CD4-positive, alpha-beta T cell (primary cell): ENCODE results near the gene ZNF454. TPM values are rescaled to one million over a fixed set of nuclear protein-coding genes. Genes with fewer than 3 reads are reported as not detected.

Experiments
- ATAC-seq: fragments of 200-7000 bp; cut with Tn5 transposase; one replicate; pipeline ENCODE4 v1.10.0; 2022; ENCODE audit warnings: mild to moderate bottlenecking; ENCODE audit not compliant: poor library complexity
- CTCF ChIA-PET: fragments of 350-600 bp; sonication (Branson Sonifier 250); formaldehyde crosslinking; loops from one replicate; lab custom pipeline; 2021; ENCODE audit warnings: antibody characterized with exemption, inconsistent platforms; lab: Charles Lee
- POLR2A ChIA-PET: fragments of 350-600 bp; sonication (Branson Sonifier 250); formaldehyde crosslinking; loops from one replicate; lab custom pipeline; 2021; ENCODE audit warnings: antibody characterized with exemption, inconsistent platforms; lab: Charles Lee
- DNase-seq, 14 experiments: peaks; one replicate each; pipeline ENCODE4 v3.0.0-alpha.2; 2013 to 2020; ENCODE audit warnings: mixed read lengths in 2 of 14
- H3K27ac ChIP-seq, 2 donors: one replicate each; pipeline versions ENCODE4 v1.5.1 to v1.7.0; 2013; ENCODE audit warnings: low read length in 2 of 2, low read depth in 1 of 2, mild to moderate bottlenecking in 1 of 2
- H3K27me3 ChIP-seq, 2 experiments: 1 replicate in 1 of 2; 2 replicates in 1 of 2; pipeline versions ENCODE4 v1.6.1 to v1.7.0; 2013; ENCODE audit warnings: low read length in 2 of 2, control low read depth in 1 of 2, mild to moderate bottlenecking in 1 of 2, moderate library complexity in 1 of 2; ENCODE audit not compliant: insufficient read depth in 2 of 2, control insufficient read depth in 1 of 2
- H3K36me3 ChIP-seq: one replicate; pipeline ENCODE4 v1.6.1; 2013; ENCODE audit warnings: low read length, control low read depth; ENCODE audit not compliant: insufficient read depth
- H3K4me1 ChIP-seq: one replicate; pipeline ENCODE4 v1.6.1; 2013; ENCODE audit warnings: low read length, control low read depth; ENCODE audit not compliant: insufficient read depth
- H3K4me3 ChIP-seq: one replicate; pipeline ENCODE4 v1.5.1; 2013; ENCODE audit warnings: mild to moderate bottlenecking, low read length, moderate library complexity
- H3K9me3 ChIP-seq, 2 experiments: 1 replicate in 1 of 2; 2 replicates in 1 of 2; pipeline versions ENCODE4 v1.6.1 to v1.7.0; 2013; ENCODE audit warnings: low read length in 2 of 2, mild to moderate bottlenecking in 2 of 2, control low read depth in 1 of 2, moderate library complexity in 1 of 2; ENCODE audit not compliant: control insufficient read depth in 1 of 2, insufficient read depth in 1 of 2
- H3K27ac Mint-ChIP-seq: one replicate; pipeline ENCODE4 v1.8.0; 2020; ENCODE audit warnings: mixed read lengths
- H3K27me3 Mint-ChIP-seq: one replicate; pipeline ENCODE4 v1.8.0; 2021; ENCODE audit warnings: mixed read lengths
- H3K36me3 Mint-ChIP-seq: one replicate; pipeline ENCODE4 v1.8.0; 2021; ENCODE audit warnings: low read depth, mixed read lengths
- H3K4me1 Mint-ChIP-seq: one replicate; pipeline ENCODE4 v1.8.0; 2021; ENCODE audit warnings: low read depth, mixed read lengths
- H3K4me3 Mint-ChIP-seq: one replicate; pipeline ENCODE4 v1.8.0; 2020; ENCODE audit warnings: mild to moderate bottlenecking, mixed read lengths
- H3K9me3 Mint-ChIP-seq: one replicate; pipeline ENCODE4 v1.8.0; 2020; ENCODE audit warnings: mixed read lengths
- CTCF ChIP-seq: fragments of 200-600 bp; IDR thresholded peaks from one replicate; pipeline ENCODE4 v1.8.0; 2022; ENCODE audit warnings: antibody characterized with exemption, mild to moderate bottlenecking
- intact Hi-C, 2 experiments: fragments of 100-400 bp; cut with DNase I in 1 of 2; cut with micrococcal nuclease in 1 of 2; formaldehyde crosslinking; loops; one replicate each; pipeline versions ENCODE4 v1.15.1 to v1.9.0; 2023 to 2025; cut with DNase I, micrococcal nuclease
- total RNA-seq, 174 experiments: library from RNA in 2 of 174; stranded (reverse) in 2 of 174; gene quantifications; one replicate each; pipeline ENCODE4 v1.2.3 and lab custom pipeline; 2021 to 2026

Gene ZNF454
- total RNA-seq, 2 experiments from 2014 or later, result not detected

DNA sequence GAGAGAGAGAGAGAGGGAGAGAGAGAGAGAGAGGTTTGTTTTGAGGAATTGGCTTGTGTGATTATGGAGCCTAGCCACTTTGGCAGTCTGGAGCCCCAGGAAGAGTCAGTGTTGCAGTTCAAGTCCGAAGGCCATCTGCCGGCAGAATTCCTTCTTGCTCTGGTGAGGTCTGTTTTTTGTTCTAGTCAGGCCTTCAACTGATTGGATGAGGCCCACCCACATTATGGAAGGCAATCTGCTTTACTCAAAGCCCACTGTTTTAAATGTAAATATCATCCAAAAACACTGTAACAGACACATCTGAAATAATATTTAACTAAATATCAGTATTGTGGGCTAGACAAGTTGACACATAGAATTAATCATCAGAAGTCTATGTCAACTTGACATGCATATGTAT is 65.6 kb downstream of the ZNF454 start:
- DNase-seq (no peak), ATAC-seq (no peak)
- ChIA-PET CTCF (no interaction called here), POLR2A (no interaction called here)
- H3K9me3 ChIP-seq, result peaks cover 5 to 6% of the 10 kb centered on the region in 2 experiments
- H3K4me1 Mint-ChIP-seq, result no peaks in the 10 kb centered on the region
- no peak overlapping the region for H3K4me3 ChIP-seq
- H3K27me3 Mint-ChIP-seq, result peaks cover 14% of the 10 kb centered on the region
- TF ChIP-seq CTCF, result no peak
- H3K4me3 Mint-ChIP-seq, result no peak overlapping the region
- H3K27ac Mint-ChIP-seq, result no peak overlapping the region
- no peak overlapping the region for H3K27ac ChIP-seq
- H3K36me3 ChIP-seq, result no peaks in the 10 kb centered on the region
- H3K36me3 Mint-ChIP-seq, result peaks cover 4% of the 10 kb centered on the region
- intact Hi-C loops, result no loop called here
- no peaks in the 10 kb centered on the region for H3K4me1 ChIP-seq
- no peaks in the 10 kb centered on the region for H3K27me3 ChIP-seq
- H3K9me3 Mint-ChIP-seq, result peaks cover 28% of the 10 kb centered on the region

GRCh38 chr5:179008667-179009066 is 67.7 kb downstream of the ZNF454 start:
- no peak for TF ChIP-seq CTCF
- H3K27ac ChIP-seq, result no peak overlapping the region
- H3K9me3 ChIP-seq, result peaks cover 3 to 14% of the 10 kb centered on the region in 2 experiments
- H3K27me3 ChIP-seq, result no peaks in the 10 kb centered on the region
- CTCF ChIA-PET, result no interaction called here
- intact Hi-C loops, result no loop called here
- Mint-ChIP-seq H3K27ac (no peak overlapping the region), H3K27me3 (peaks cover 6% of the 10 kb centered on the region), H3K4me1 (no peaks in the 10 kb centered on the region), H3K36me3 (peaks cover 4% of the 10 kb centered on the region), H3K9me3 (peaks cover 29% of the 10 kb centered on the region), H3K4me3 (no peak overlapping the region)
- no peak overlapping the region for H3K4me3 ChIP-seq
- no peaks in the 10 kb centered on the region for H3K36me3 ChIP-seq
- ATAC-seq, result no peak
- H3K4me1 ChIP-seq, result no peaks in the 10 kb centered on the region
- DNase-seq, result no peak
- POLR2A ChIA-PET, result no interaction called here

Other genes starting within 250 kb of the ZNF454 start
- gene ZNF354A, start 210.5 kb upstream of the ZNF454 start, total RNA-seq, result 1 to 10 TPM; 5.5 to 5.7 TPM
- gene ZNF354B, start 81.2 kb upstream of the ZNF454 start, total RNA-seq, result 1 to 10 TPM; 6.2 to 6.3 TPM
- under 1 TPM; 0.36 to 0.49 TPM for gene ZFP2, start 45.3 kb upstream of the ZNF454 start, total RNA-seq
- gene GRM6, start 54.1 kb downstream of the ZNF454 start, total RNA-seq, result not detected
- 1 to 10 TPM; 4.9 to 5.1 TPM for gene ZNF879, start 82.6 kb downstream of the ZNF454 start, total RNA-seq
- 1 to 10 TPM; 2.5 to 2.9 TPM for gene ZNF354C, start 119.2 kb downstream of the ZNF454 start, total RNA-seq